ENCODE measurements around the gene DOK1. TPM values are rescaled to one million over a fixed set of nuclear protein-coding genes. Genes with fewer than 3 reads are reported as not detected.

The DOK1 gene
- total RNA-seq, 2 experiments from 2014 or later: 23.1 to 24.5 TPM

DNA sequence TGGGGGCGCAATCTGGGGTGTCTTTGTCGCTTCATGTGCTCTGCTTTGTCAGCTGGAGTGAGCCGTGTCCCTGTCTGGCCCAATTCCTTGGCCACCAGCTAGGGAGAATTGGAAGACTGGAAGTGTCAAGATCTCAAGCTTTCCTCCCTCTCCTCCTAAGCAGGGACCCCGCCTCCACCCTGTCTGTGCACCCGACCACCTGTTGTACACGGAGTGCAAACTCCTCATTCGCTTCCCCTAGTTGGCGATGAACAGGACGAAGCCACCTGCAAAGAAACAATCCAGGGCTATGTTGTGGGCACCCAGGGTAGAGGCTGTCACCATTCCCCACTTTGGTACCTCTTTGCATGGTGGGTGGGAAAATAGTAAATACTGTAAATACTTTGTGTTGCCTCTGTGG, 26.8 kb upstream of the DOK1 start:
- CTCF ChIA-PET: interaction anchor here (5.1 to 5.3 kb wide), 2 partner anchors 45 to 60 kb away, joined by 55 to 66 read pairs; partner anchors contain the start of genes CCDC142 and TTC31
- intact Hi-C loops (cut with micrococcal nuclease): loop anchor here (2.0 kb wide), 1 partner anchor 55 kb away; the partner anchor contains the start of gene MRPL53
- Mint-ChIP-seq H3K4me3 (peak overlapping the region; percentile 98), H3K9me3 (no peaks in the 10 kb centered on the region), H3K36me3 (peaks cover 52% of the 10 kb centered on the region), H3K27ac (no peak overlapping the region), H3K4me1 (ENCODE audit: low read depth) (peaks cover 39% of the 10 kb centered on the region), H3K27me3 (no peaks in the 10 kb centered on the region)
- no peak for DNase-seq
- POLR2A ChIA-PET: interaction anchor here (1.2 to 2.5 kb wide), 4 partner anchors 15 to 72 kb away, joined by 4 to 11 read pairs (median 4); partner anchors contain the start of genes INO80B and PCGF1

DNA sequence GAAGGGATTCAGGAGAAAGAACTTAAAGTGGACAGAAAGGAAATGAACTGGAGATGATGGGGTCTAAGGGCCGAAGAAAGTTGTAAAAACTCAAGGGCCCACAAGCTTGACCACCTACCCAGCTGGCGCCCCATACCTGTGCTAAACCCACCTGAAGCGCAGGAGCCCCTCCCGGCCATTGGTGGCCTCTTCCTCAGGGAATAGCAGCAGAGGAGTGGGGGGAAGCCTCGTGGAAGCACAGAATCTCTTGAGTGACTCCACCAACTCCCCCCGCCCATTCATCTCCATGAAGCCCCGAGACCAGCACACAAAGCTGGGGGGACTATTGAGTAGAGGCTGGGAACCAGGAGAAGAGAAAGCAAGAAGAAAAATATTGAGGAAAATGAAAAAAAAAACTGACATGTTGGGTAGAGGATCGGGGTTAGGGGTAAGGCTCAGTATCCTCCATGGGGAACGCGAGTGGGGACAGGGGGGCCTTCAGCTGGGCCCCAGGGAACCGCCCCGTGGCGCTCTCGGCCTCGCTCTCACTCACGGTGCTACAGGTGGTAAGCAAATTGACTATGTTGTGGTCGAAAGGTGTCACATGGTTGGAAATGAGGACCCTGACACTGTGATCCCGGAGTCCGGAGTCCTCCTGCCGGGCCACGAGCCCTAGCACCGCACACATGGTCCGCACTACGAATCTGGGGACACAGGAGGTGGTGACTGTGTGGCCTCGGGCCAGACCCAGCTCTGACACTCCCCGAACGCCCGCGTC, 25.7 kb upstream of the DOK1 start:
- ChIA-PET POLR2A (interaction anchor here (0.6 to 4.4 kb wide), 12 partner anchors 8 to 125 kb away, joined by 3 to 31 read pairs (median 4); partner anchors contain the start of genes CCDC142, INO80B, PCGF1 and SEMA4F), CTCF (interaction anchor here (0.8 to 5.3 kb wide), 5 partner anchors 19 to 74 kb away, joined by 3 to 66 read pairs (median 8); partner anchors contain the start of genes CCDC142, INO80B and TTC31)
- intact Hi-C loops (cut with micrococcal nuclease): loop anchor here (1.0 to 2.0 kb wide), 8 partner anchors 21 to 126 kb away; partner anchors contain the start of genes DOK1, MRPL53, PCGF1 and SEMA4F
- H3K27ac Mint-ChIP-seq: peak overlapping the region; percentile 91
- H3K27me3 Mint-ChIP-seq: no peaks in the 10 kb centered on the region
- peaks cover 57% of the 10 kb centered on the region for H3K36me3 Mint-ChIP-seq
- H3K4me1 Mint-ChIP-seq (ENCODE audit: low read depth): peaks cover 39% of the 10 kb centered on the region
- no peaks in the 10 kb centered on the region for H3K9me3 Mint-ChIP-seq
- no peak for DNase-seq
- H3K4me3 Mint-ChIP-seq: peak overlapping the region; percentile 98

DNA sequence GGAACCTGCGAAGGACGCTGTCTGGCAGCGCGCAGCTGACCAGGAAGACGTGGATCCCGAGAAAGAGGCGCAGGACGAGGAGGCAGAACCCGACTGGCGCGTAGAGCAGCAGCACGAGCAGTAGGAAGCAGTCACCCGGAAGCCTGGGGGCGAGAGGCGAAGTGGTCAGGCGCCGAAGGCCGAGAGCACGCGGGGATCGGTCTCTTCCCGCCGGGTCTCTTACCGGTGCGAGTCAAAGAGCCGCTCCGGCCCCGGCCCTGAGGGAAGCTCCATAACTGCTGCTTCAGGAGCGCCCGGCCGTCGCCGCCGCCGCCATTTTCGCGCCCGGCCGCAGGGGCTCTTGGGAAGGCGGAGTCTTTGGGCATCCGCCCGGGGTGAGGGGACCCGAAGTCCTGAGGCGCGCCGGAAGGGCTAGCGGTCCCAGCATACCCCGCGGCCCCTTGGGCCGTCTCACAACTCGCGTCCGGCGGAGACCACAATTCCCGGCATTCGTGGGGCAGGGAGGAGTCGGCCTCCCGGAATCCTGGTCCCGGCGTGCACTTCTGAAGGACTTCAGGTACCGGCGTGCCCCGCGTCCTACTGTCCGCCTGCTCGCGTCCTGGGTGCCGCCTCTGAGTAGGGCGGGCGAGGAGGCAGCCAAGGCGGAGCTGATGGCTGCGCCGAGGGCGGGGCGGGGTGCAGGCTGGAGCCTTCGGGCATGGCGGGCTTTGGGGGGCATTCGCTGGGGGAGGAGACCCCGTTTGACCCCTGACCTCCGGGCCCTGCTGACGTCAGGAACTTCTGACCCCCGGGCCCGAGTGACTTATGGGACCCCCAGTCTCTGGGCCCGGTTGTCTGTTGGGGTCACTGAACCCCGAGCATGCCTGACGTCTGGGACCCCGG, 24.9 kb upstream of the DOK1 start, which contains the start of the genes AUP1 and HTRA2:
Gene AUP1 (minus strand): TSS at position 350 of the 882 bp plus-strand sequence. CDS start 77 bp downstream, at position 273.
Gene HTRA2 (plus strand): TSS at position 577 of the 882 bp plus-strand sequence. CDS start 74 bp downstream, at position 651.
- intact Hi-C loops (cut with micrococcal nuclease): loop anchor here (1.0 to 5.0 kb wide), 10 partner anchors 22 to 125 kb away; partner anchors contain the start of genes DOK1, LBX2, MRPL53 and PCGF1
- H3K4me1 Mint-ChIP-seq (ENCODE audit: low read depth): peaks cover 39% of the 10 kb centered on the region
- CTCF ChIA-PET: interaction anchor here (0.8 to 5.3 kb wide), 6 partner anchors 20 to 75 kb away, joined by 3 to 66 read pairs (median 14); partner anchors contain the start of genes CCDC142, INO80B, TTC31 and WBP1
- no peaks in the 10 kb centered on the region for H3K9me3 Mint-ChIP-seq
- H3K27ac Mint-ChIP-seq: peak within 1 kb of the TSS; percentile 91
- H3K36me3 Mint-ChIP-seq: peaks cover 58% of the 10 kb centered on the region
- peak; percentile 97 for DNase-seq
- no peaks in the 10 kb centered on the region for H3K27me3 Mint-ChIP-seq
- peak within 1 kb of the TSS; percentile 98 for H3K4me3 Mint-ChIP-seq
- POLR2A ChIA-PET: interaction anchor here (0.6 to 4.4 kb wide), 12 partner anchors 9 to 124 kb away, joined by 3 to 31 read pairs (median 4); partner anchors contain the start of genes CCDC142, INO80B, MRPL53 and PCGF1

DNA sequence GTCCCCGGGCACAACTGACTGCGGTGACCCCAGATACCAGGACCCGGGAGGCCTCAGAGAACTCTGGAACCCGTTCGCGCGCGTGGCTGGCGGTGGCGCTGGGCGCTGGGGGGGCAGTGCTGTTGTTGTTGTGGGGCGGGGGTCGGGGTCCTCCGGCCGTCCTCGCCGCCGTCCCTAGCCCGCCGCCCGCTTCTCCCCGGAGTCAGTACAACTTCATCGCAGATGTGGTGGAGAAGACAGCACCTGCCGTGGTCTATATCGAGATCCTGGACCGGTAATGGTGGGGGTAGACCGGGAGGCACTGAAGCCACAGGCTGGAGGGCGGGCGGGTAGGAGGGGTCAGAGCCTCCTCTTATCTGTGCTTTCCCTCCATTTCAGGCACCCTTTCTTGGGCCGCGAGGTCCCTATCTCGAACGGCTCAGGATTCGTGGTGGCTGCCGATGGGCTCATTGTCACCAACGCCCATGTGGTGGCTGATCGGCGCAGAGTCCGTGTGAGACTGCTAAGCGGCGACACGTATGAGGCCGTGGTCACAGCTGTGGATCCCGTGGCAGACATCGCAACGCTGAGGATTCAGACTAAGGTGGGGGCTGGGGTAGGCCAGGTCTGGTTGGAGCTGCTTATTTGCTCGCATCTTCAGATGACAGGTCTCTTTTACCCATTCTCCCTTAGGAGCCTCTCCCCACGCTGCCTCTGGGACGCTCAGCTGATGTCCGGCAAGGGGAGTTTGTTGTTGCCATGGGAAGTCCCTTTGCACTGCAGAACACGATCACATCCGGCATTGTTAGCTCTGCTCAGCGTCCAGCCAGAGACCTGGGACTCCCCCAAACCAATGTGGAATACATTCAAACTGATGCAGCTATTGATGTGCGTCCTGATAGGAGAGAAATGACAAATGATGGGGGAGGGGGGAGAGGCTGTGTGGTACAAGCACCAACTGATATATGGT, 24.0 kb upstream of the DOK1 start:
- Mint-ChIP-seq H3K27ac (peak overlapping the region; percentile 91), H3K4me1 (ENCODE audit: low read depth) (peaks cover 39% of the 10 kb centered on the region), H3K9me3 (no peaks in the 10 kb centered on the region), H3K4me3 (peak overlapping the region; percentile 98), H3K36me3 (peaks cover 58% of the 10 kb centered on the region), H3K27me3 (no peaks in the 10 kb centered on the region)
- POLR2A ChIA-PET: interaction anchor here (0.8 to 4.4 kb wide), 9 partner anchors 21 to 75 kb away, joined by 4 to 31 read pairs (median 5); partner anchors contain the start of genes CCDC142, DOK1, INO80B and MRPL53
- peak; percentile 80 for DNase-seq
- CTCF ChIA-PET: interaction anchor here (1.4 to 5.3 kb wide), 6 partner anchors 21 to 73 kb away, joined by 3 to 66 read pairs (median 14); partner anchors contain the start of genes CCDC142, MOGS, TTC31 and WBP1
- intact Hi-C loops (cut with micrococcal nuclease): loop anchor here (5.0 kb wide), 2 partner anchors 33 to 42 kb away; partner anchors contain the start of gene LBX2

DNA sequence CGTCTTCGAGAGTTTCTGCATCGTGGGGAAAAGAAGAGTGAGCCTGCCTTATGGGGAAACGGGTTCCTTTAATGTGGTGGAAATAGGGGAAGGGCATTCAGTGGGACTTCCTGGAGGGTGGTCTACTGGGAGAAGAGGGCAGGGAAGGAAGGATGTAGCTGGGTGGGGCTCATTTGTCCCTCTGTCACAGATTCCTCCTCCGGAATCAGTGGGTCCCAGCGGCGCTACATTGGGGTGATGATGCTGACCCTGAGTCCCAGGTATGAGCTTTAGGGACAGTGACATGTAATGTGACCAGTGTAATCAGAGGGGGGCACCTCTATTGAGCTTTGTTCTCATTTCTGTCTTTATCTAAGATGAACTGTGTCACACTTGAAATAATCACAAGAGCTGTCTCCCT, 22.9 kb upstream of the DOK1 start:
- Mint-ChIP-seq H3K9me3 (no peaks in the 10 kb centered on the region), H3K36me3 (peaks cover 51% of the 10 kb centered on the region), H3K4me1 (ENCODE audit: low read depth) (peaks cover 37% of the 10 kb centered on the region), H3K4me3 (peak overlapping the region; percentile 98), H3K27ac (peak overlapping the region; percentile 91), H3K27me3 (no peaks in the 10 kb centered on the region)
- ChIA-PET POLR2A (interaction anchor here (0.9 to 4.4 kb wide), 6 partner anchors 14 to 73 kb away, joined by 3 to 31 read pairs (median 4); partner anchors contain the start of genes CCDC142, DOK1, TTC31 and WBP1), CTCF (interaction anchor here (0.8 to 5.3 kb wide), 12 partner anchors 13 to 282 kb away, joined by 3 to 66 read pairs (median 7); partner anchors contain the start of genes CCDC142, MOGS, TLX2 and TTC31)
- intact Hi-C loops (cut with micrococcal nuclease): loop anchor here (1.0 to 5.0 kb wide), 3 partner anchors 34 to 281 kb away; partner anchors contain the start of gene LBX2
- DNase-seq: no peak

DNA sequence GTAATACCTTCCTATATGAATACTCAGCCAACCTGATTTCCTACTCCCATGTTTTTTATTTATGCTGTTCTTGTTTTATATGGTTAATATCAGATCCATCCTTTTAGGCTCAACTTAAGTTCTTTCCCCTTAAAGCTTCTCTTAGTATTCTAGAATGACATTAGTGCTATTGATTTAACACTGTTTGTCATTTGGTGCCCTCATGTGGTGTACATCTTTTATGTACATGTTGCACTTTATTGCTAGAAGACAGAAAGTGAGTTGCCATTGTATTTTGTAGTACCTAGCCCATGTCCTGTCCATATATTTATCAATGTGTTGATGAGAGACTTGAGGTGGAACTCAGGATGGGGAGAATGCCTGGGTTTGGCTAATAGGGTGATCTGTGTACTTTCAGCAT, 22.3 kb upstream of the DOK1 start:
- Mint-ChIP-seq H3K4me1 (ENCODE audit: low read depth) (peaks cover 37% of the 10 kb centered on the region), H3K36me3 (peaks cover 46% of the 10 kb centered on the region), H3K9me3 (no peaks in the 10 kb centered on the region), H3K27ac (peak overlapping the region; percentile 11), H3K27me3 (no peaks in the 10 kb centered on the region), H3K4me3 (peak overlapping the region; percentile 5)
- CTCF ChIA-PET: interaction anchor here (0.8 to 5.3 kb wide), 12 partner anchors 12 to 282 kb away, joined by 3 to 66 read pairs (median 7); partner anchors contain the start of genes CCDC142, MOGS, TLX2 and TTC31
- intact Hi-C loops (cut with micrococcal nuclease): loop anchor here (1.0 to 5.0 kb wide), 3 partner anchors 35 to 282 kb away; partner anchors contain the start of gene LBX2
- no peak for DNase-seq
- POLR2A ChIA-PET: interaction anchor here (0.9 to 4.4 kb wide), 4 partner anchors 13 to 74 kb away, joined by 3 to 31 read pairs (median 9); partner anchors contain the start of genes CCDC142, TTC31 and WBP1

DNA sequence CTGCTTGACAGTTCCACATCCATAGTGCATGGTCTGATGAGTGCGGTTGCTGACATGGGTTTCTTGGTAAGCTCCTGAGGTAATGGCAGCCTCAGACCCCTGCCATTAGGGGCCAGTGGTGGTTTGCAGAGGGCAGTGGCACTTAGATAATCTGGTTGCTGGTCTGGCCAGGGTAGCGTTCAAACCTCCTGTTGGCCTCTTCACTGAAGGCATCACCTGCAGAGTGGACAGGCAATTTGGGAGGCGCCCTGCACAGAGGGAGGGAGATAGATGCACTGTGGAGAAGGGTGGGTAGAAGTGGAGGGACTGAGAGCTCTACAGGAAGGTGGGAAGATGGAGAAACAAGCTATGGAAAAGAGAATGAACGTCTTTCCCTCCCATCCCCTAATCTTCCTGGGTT, 21.1 kb upstream of the DOK1 start:
- H3K4me3 Mint-ChIP-seq: no peak overlapping the region
- H3K9me3 Mint-ChIP-seq: no peaks in the 10 kb centered on the region
- ChIA-PET CTCF (interaction anchor here (1.1 to 1.8 kb wide), 3 partner anchors 11 to 284 kb away, joined by 3 to 9 read pairs (median 7); no protein-coding TSS in a partner anchor), POLR2A (no interaction called here)
- peaks cover 25% of the 10 kb centered on the region for H3K4me1 Mint-ChIP-seq (ENCODE audit: low read depth)
- H3K27me3 Mint-ChIP-seq: peaks cover 8% of the 10 kb centered on the region
- intact Hi-C loops (cut with micrococcal nuclease): loop anchor here (5.0 kb wide), 2 partner anchors 36 to 39 kb away; partner anchors contain the start of gene LBX2
- DNase-seq: no peak
- H3K36me3 Mint-ChIP-seq: peaks cover 34% of the 10 kb centered on the region
- no peak overlapping the region for H3K27ac Mint-ChIP-seq

DNA sequence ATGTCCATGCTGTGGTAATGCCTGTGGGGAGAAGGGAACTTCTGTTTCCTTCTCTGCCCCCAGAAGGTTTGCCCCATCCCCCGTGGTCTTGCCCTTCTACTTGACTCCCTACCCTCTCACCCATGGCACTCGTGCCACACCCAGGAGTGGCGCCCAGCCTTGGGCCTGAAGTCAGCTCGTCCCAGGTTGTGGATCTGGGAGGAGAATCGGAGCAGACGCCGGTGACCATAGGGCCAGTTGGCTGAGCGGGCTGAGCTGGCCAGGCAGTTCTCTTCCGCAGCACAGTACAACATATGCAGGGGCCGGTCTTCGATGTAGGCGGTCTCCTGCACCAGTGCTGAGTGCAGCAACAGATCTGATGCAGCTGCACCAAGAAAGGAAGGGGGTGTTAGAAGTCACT, 20.1 kb upstream of the DOK1 start:
- Mint-ChIP-seq H3K4me3 (no peak overlapping the region), H3K9me3 (no peaks in the 10 kb centered on the region), H3K27me3 (peaks cover 15% of the 10 kb centered on the region), H3K4me1 (ENCODE audit: low read depth) (peaks cover 20% of the 10 kb centered on the region), H3K36me3 (peaks cover 30% of the 10 kb centered on the region), H3K27ac (no peak overlapping the region)
- intact Hi-C loops (cut with micrococcal nuclease): loop anchor here (5.0 kb wide), 2 partner anchors 37 to 38 kb away; partner anchors contain the start of gene LBX2
- POLR2A ChIA-PET: no interaction called here
- CTCF ChIA-PET: no interaction called here
- no peak for DNase-seq

DNA sequence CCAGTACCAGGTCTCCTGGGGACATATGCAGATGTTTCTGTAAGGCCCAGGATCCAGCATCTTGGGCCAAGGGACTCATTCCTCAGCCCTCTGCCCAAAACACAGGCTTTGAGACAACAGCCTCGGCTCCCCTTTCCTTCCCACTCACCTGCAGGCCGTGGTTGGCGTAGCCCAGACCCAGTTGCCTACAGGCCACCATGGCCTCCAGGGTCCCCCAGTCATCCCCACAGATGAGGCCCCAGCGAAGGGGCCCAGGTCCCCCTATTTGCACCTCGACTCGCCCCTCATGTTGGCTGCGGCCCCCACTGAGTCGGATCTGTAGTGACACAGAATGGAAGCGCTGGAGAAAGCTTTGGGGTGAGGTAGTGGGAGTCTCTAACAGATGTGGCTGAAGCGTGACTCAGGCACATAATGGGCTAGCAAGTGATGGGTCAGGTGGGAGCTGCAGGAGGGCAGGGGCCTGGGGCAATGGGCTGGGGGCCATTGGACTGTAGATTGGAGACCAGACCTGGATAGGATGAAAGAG, 19.0 kb upstream of the DOK1 start:
- peaks cover 15% of the 10 kb centered on the region for H3K27me3 Mint-ChIP-seq
- peaks cover 28% of the 10 kb centered on the region for H3K36me3 Mint-ChIP-seq
- intact Hi-C loops (cut with micrococcal nuclease): no loop called here
- no peak for DNase-seq
- POLR2A ChIA-PET: no interaction called here
- H3K4me3 Mint-ChIP-seq: no peak overlapping the region
- CTCF ChIA-PET: no interaction called here
- no peaks in the 10 kb centered on the region for H3K9me3 Mint-ChIP-seq
- peaks cover 19% of the 10 kb centered on the region for H3K4me1 Mint-ChIP-seq (ENCODE audit: low read depth)
- H3K27ac Mint-ChIP-seq: no peak overlapping the region
